ENCODE measurements around the gene MYH10.
A peak's percentile ranks its signal among the peaks of the same experiment; 100 is the strongest.

Gene MYH10

DNA sequence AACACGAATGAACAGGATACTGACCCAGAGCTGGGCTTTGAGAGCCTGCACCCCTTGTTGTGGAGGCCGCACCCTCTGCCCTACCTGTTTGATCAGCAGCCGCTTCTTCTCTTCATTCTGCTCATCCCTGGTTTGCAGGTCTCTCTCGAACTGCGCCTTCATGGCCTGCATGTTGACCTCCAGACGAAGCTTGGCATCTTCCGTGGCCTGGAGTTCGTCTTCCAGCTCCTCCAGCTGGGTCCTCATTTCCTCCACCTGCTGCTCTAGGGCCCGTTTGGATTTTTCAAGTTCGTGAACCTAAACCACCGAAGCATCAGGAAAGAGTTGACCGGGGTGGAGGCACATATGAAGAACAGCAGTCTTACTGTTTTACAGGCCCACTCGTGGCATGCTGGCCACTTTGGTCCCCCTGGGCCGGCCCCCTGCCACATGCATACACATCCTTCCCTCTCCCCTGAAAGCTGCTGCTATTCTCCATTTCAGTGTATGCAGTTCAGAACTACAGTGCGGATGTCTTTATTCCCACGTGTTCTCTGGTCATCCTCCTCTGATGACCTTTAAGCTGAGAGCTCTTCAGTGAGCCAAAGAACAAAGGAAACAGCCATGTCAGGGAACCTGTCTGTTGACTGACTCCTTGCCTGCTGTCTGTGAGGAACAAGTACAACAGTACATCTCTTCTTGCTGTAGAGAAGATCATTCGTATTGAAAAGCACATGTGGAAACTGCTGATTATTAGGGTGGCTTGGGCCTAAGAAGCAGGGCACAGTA is 140.1 kb downstream of the MYH10 start:
- no peak for DNase-seq

GRCh38 chr17:8489841-8490240 is 140.7 kb downstream of the MYH10 start:
- DNase-seq, result no peak

GRCh38 chr17:8488901-8489300 is 141.6 kb downstream of the MYH10 start:
- DNase-seq, result peak in 2 of 14 donors; percentile 38 to 40

DNA sequence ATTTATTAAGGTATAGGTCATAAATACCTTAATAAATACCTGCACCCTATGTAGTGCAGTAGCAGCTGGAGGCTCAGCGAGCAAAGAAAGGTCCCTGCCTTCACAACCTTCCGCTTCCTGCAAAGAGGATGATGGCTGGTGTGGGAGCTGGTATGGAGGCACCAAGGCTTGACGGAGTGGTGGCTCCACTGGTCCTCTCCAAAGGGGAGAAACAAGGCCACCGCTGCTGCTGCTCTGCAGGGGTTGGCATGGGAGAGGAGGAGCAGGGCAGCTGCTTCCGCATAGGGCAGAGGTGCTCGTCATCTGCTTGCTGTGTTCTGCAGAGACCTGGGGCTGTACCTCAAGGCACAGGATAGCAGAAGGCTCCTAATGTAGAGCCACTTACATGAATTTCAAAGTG is 142.0 kb downstream of the MYH10 start:
- no peak for DNase-seq

- DNase-seq, result peak in 1 of 14 donors; percentile 16
These were observed 142.8 kb downstream of the MYH10 start for GRCh38 chr17:8487743-8488142.

- no peak for DNase-seq
These were observed 143.3 kb downstream of the MYH10 start for GRCh38 chr17:8487130-8487645.

GRCh38 chr17:8485491-8485890 is 145.0 kb downstream of the MYH10 start:
- DNase-seq, result no peak

DNA sequence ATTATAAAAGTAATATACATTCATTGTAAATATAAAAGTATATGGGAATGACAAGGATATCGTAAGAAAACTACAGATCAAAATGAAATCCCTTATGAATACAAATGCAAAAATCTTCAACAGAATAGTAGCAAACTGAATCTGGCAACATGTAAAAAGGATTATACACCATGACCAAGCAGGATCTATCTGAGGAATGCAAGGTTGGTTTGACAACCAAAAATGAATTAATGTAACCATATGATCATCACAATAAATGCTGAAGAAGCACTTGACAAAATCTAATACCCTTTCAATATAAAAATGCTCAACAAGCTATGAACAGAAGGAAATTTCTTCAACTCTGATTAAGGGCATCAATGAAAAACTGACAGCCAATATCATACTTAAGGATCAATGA is 146.1 kb downstream of the MYH10 start:
- DNase-seq, result no peak

DNA sequence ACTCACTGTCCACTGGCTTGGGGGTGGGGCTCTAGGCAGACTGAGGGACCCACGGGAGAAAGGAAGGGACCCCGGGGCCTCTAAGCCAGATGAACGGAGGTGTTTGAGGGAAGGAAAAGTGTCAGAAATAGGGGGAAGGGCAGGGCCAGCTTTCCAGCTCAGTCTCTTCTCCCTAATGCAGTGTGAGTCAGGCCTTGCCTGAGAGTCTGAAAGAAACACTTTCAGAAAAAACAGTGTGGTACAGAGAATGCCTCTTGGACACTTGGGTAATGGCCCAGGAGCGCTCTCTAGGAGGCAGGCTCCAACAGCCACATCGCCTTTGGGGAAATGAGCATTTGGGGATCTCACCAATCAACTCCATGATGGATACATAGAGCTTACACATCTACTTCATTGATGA is 148.0 kb downstream of the MYH10 start:
- peak in 2 of 14 donors; percentile 18 to 27 for DNase-seq

DNA sequence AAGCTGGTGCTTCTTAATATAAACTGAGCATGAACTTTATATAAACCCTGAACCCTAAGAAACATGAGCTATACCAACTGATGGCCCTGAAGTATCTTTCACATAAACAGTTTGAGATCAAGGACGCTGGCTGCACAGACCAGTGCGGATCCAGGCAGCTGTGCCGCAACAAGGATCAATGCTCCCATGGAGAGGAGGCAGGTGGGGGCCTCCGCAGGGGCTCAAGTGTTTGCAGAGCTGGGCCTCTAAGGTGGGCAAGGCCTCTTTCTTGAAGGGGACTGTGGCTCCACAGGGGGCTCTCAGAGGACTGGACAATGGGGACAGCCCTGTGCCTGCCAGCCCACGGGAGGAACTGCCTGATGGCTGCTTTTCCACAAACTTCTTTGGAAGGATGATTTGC is 148.8 kb downstream of the MYH10 start:
- no peak for DNase-seq

DNA sequence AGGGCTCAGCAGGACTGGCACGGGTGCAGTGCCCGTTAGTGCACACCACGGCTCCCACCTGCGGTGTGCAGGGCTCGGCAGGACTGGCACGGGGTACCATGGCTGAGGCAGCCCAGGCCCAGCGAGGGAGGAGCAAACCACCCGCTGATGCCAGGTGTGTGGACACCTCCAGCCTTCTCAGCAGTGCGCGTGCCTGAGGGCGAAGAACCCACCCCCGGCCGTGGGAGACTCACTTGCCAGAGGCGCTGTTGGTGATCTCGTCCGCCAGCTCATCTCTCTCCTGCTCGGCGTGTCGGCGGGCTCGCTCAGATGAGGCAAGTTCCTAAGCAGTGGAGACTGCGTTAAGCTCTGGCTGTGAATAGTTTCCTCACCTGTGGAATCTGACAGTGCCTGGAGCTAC is 149.4 kb downstream of the MYH10 start:
- no peak for DNase-seq

GRCh38 chr17:8480011-8480976 is 150.2 kb downstream of the MYH10 start:
- DNase-seq, result no peak

DNA sequence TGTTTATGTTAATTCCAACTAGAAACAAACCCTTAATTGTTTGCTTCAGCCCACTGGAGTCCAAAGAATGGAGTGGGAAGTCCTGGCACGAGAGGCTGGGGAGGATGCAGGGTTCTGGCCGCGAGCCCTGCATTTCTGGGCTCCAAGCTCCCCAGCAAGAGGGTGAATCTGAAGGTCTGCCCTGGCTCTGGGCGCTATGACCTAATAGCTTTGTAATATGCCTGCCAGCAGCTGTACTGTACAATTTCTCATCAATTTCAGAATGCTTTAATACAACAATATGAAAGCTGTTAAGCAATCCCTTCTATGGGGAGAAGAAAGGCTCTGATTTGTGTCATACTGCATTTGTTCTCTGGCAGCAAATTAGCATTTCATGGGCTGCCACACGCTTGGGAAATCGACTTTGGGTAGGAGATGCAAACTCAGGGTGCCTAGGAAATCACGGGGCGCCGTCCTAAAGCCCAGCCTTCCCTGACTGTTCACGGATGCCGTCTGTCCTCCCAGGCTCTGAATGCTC is 151.0 kb downstream of the MYH10 start:
- DNase-seq, result peak in 12 of 14 donors; percentile 18 to 71 (median 45)

DNA sequence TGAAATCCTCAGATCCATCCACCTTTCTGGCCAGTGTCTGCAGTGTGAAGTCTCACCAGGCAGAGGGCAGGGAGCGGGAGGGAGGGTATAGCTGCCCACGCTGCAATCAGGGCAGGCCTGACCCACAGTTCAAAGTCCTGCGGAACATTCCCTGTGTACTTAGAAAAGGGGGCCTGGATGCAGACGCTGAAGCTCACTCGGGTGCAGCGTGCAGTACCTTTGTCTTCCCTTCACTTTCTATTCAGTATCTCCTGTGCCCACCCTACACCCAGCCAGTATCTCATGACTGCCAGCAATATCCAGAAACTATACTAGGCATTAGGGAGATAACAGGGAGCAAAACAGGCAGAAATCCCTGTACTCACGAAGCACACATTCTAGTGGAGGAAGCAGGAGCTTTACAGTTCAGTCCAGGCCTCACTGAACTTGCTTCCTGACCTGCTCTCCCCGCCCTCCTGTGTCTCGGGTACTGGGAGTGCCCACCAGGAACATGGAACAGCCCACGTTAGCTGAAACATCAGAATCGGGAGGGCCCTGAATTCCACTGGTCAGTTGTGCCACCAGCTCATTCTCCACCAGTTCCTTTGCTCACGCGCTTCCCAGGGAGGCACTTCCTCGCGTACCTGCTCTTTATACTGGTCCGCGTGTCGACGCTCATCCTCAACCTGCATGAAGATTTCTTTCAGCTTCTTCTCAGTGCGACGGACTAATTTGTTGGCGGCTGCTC is 152.6 kb downstream of the MYH10 start:
- DNase-seq, result no peak

- no peak for DNase-seq
These were observed 153.4 kb downstream of the MYH10 start for GRCh38 chr17:8477171-8477570.

DNA sequence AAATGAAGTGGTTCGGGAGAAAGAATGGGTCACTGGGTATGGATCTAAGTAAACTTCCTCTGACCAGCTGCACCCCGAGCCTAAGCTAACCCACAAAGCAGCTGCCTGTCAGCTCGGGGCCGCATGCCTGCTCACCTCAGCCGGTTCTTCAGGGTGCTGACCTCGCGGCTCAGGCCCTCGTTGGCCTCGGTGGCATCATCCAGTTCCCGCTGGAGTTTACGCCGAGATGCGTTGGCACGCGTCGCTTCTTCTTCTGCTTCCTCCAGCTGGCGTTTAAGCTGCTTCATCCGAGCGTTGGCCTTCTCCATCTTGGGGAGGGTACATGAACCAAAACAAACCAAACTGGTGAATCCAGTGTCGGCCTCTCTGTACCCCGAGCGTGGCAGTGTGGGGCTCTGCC is 153.8 kb downstream of the MYH10 start:
- no peak for DNase-seq

DNA sequence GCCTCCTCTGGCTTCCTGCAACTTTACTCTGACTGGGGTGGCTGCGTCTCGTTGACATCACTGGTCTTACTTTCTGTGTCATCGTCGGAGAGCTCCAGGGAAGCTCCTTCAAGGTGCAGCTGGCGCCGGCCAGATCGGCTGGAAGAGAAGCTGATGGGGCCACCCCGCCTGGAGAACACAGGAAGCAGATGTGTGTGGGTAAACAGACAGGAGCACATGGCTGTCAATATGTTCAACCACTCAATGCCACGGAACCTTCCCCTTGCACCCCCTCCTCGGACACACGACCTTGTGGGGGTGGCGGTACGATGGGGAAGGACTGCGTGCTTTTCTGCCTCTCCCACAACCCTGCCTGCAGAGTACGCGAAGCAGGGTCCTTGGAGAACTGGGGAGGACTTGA is 154.7 kb downstream of the MYH10 start:
- DNase-seq, result no peak

- no peak for DNase-seq
These were observed 155.3 kb downstream of the MYH10 start for GRCh38 chr17:8475227-8475626.

GRCh38 chr17:8474826-8475225 is 155.7 kb downstream of the MYH10 start:
- DNase-seq, result no peak

DNA sequence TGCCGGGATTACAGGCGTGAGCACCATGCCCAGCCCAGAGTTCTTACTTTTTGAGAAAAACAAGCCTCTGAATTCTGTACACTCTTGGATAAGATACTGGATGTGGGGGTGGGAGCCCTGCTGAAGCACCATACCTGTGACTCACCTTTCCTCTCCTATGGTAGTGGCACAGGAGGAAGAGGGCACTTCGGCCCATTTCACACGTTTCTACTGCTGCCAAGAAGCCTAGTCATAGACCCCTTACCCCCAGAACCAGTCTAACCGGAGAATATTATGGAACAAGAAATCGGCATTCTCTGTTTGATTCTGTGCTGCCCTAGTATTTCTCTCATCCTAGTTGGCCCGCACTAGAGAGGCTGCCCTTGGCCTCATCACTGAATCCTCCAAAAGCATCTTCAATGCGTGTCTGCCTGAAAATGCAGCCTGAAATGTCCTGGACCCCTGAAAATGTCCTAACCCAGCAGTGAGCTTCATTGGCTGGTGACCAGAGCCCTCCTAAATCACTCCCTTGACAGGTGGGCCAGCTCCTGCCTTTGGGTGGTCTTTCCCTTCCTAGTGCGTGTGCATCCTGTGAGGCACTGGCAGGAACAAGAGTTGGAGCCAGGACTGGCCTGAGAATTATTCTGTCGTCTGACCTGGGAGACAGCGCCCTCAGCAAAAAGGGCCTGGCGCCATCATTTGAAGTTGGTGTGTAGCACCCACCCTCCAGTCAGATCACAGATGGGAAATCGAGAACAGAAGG is 156.9 kb downstream of the MYH10 start:
- DNase-seq, result no peak

GRCh38 chr17:8472663-8473062 is 157.9 kb downstream of the MYH10 start:
- DNase-seq, result no peak

Measured in C1 segment of cervical spinal cord (tissue), 14 donors.